Gastroesophageal sphincter (tissue), 3 donors: ENCODE results near the gene MEF2C.

Experiments used
- CTCF ChIP-seq, 4 experiments: fragments of 200-600 bp in 2 of 4; fragments of 450-650 bp in 2 of 4; sonication (generic) in 1 of 4; IDR thresholded peaks; one replicate each; pipeline ENCODE4 v1.5.1; 2017 to 2019; ENCODE audit warnings: antibody characterized with exemption in 4 of 4, mild to moderate bottlenecking in 2 of 4, moderate library complexity in 2 of 4
- POLR2A ChIP-seq, 2 donors: fragments of 450-650 bp; IDR thresholded peaks; one replicate each; pipeline ENCODE4 v1.6.1; 2017; ENCODE audit warnings: antibody characterized with exemption in 2 of 2, mild to moderate bottlenecking in 2 of 2, moderate library complexity in 1 of 2
- POLR2AphosphoS5 ChIP-seq: sonication (generic); formaldehyde crosslinking; IDR thresholded peaks from one replicate; pipeline ENCODE4 v1.6.1; 2017; ENCODE audit warnings: antibody characterized with exemption

GRCh38 chr5:88872971-88873370 is 10.0 kb downstream of the MEF2C start:
- no peak for TF ChIP-seq POLR2A (IDR thresholded peaks at IDR 0.05)
- TF ChIP-seq POLR2AphosphoS5: no peak
- TF ChIP-seq CTCF (IDR thresholded peaks at IDR 0.05): no peak
